OCI-LY7 (cell line): ENCODE data around the gene NR2C2AP. TPM values are rescaled to one million over a fixed set of nuclear protein-coding genes. Genes with fewer than 3 reads are reported as not detected.

ENCODE experiments used
- BruUV-seq: library from RNA; stranded (reverse); fragments of 400-500 nt; replicated peaks from 2 replicates; lab custom pipeline; 2021; lab: Mats Ljungman, UMichigan
- CTCF ChIA-PET: fragments of 300-600 bp; sonication (Branson Sonifier 250); formaldehyde crosslinking; loops from one replicate; lab custom pipeline; 2022; ENCODE audit warnings: antibody characterized with exemption; ENCODE audit not compliant: unreplicated experiment; lab: Charles Lee
- POLR2A ChIA-PET: fragments of 300-600 bp; sonication (Branson Sonifier 250); formaldehyde crosslinking; loops from one replicate; lab custom pipeline; 2022; ENCODE audit warnings: antibody characterized with exemption; lab: Charles Lee
- DNase-seq: peaks from one replicate; pipeline ENCODE4 v3.0.0-alpha.2; 2015; ENCODE audit warnings: low spot score
- H2AFZ ChIP-seq: fragments of 200-600 bp; sonication (generic), shearing (Covaris generic); 2 replicates; pipeline ENCODE4 v1.6.1; 2014; ENCODE audit warnings: mild to moderate bottlenecking, antibody characterized with exemption, low read length, moderate library complexity
- H3K27ac ChIP-seq: fragments of 200-600 bp; sonication (generic); 2 replicates; pipeline ENCODE4 v1.5.1; 2014; ENCODE audit warnings: mixed run types, low read depth, mild to moderate bottlenecking, moderate library complexity, low read length, inconsistent platforms; ENCODE audit not compliant: poor library complexity, severe bottlenecking
- H3K36me3 ChIP-seq: fragments of 200-600 bp; sonication (generic); 2 replicates; pipeline ENCODE4 v1.6.1; 2014; ENCODE audit warnings: mild to moderate bottlenecking, antibody characterized with exemption, low read length, moderate library complexity, mixed read lengths; ENCODE audit not compliant: insufficient read depth
- H3K4me1 ChIP-seq: fragments of 200-600 bp; sonication (generic); 2 replicates; pipeline ENCODE4 v1.5.1; 2014; ENCODE audit warnings: mild to moderate bottlenecking, low read length; ENCODE audit not compliant: insufficient read depth, poor library complexity, severe bottlenecking
- H3K4me2 ChIP-seq: fragments of 200-600 bp; sonication (generic); 2 replicates; pipeline ENCODE4 v1.6.1; 2014; ENCODE audit warnings: mild to moderate bottlenecking, low read length
- H3K4me3 ChIP-seq: fragments of 200-600 bp; sonication (generic); 2 replicates; pipeline ENCODE4 v1.5.1; 2014; ENCODE audit warnings: mild to moderate bottlenecking, low read depth, low read length; ENCODE audit not compliant: poor library complexity, severe bottlenecking
- H3K79me2 ChIP-seq: fragments of 200-600 bp; sonication (generic); 2 replicates; pipeline ENCODE4 v1.6.1; 2016; ENCODE audit warnings: low read depth, mild to moderate bottlenecking, low read length, moderate library complexity, mixed read lengths; ENCODE audit not compliant: insufficient read depth
- H3K9me2 ChIP-seq: fragments of 200-600 bp; sonication (generic); 2 replicates; pipeline ENCODE4 v1.6.1; 2016; ENCODE audit warnings: mild to moderate bottlenecking, low read length, mixed read lengths; ENCODE audit not compliant: insufficient read depth
- H3K9me3 ChIP-seq: fragments of 200-600 bp; sonication (generic); 2 replicates; pipeline ENCODE4 v1.6.1; 2014; ENCODE audit warnings: mild to moderate bottlenecking, mixed run types, low read length, mixed read lengths
- H4K20me1 ChIP-seq: fragments of 200-600 bp; sonication (generic); 2 replicates; pipeline ENCODE4 v1.6.1; 2014; ENCODE audit warnings: mild to moderate bottlenecking, antibody characterized with exemption, low read length, moderate library complexity, mixed read lengths; ENCODE audit not compliant: insufficient read depth
- CTCF ChIP-seq: fragments of 200-600 bp; sonication (generic); conservative IDR thresholded peaks from 2 replicates; pipeline ENCODE4 v1.5.1; 2014; ENCODE audit warnings: mild to moderate bottlenecking, antibody characterized with exemption, low read length, moderate library complexity, mixed read lengths
- EZH2phosphoT487 ChIP-seq: fragments of 200-600 bp; sonication (generic); IDR thresholded peaks from 2 replicates; pipeline ENCODE4 v1.6.1; 2018; ENCODE audit warnings: low read depth, borderline replicate concordance, mild to moderate bottlenecking, mixed run types, antibody characterized with exemption, low read length, moderate library complexity, mixed read lengths
- intact Hi-C: fragments of 100-400 bp; cut with micrococcal nuclease; formaldehyde crosslinking; loops from one replicate; pipeline ENCODE4 v1.10.0; 2022; ENCODE audit not compliant: unreplicated experiment
- total RNA-seq, 2 experiments: library from RNA; depleted of rRNA in 1 of 2; stranded (reverse); fragments of >200 nt in 1 of 2; shearing (Covaris generic) in 1 of 2; gene quantifications; 2 replicates each; pipeline ENCODE4 v1.2.3, GENCODE V29; 2014 to 2022

Gene NR2C2AP
- total RNA-seq, 2 experiments from 2014 or later: 27.3 to 29.7 TPM

GRCh38 chr19:19227217-19227616 is 24.0 kb upstream of the NR2C2AP start:
- Histone ChIP-seq H2AFZ (no peak overlapping the region), H3K4me1 (no peaks in the 10 kb centered on the region), H4K20me1 (no peaks in the 10 kb centered on the region), H3K9me3 (no peaks in the 10 kb centered on the region), H3K9me2 (no peaks in the 10 kb centered on the region), H3K4me2 (no peak overlapping the region), H3K36me3 (no peaks in the 10 kb centered on the region), H3K79me2 (no peaks in the 10 kb centered on the region), H3K27ac (no peak overlapping the region), H3K4me3 (no peak overlapping the region)
- ChIA-PET CTCF (no interaction called here), POLR2A (no interaction called here)
- TF ChIP-seq EZH2phosphoT487 (no peak), CTCF (no peak)
- BruUV-seq: no TSS peak
- no peak for DNase-seq
- intact Hi-C loops: no loop called here

- no peak overlapping the region for H3K4me2 ChIP-seq
- H3K27ac ChIP-seq: no peak overlapping the region
- TF ChIP-seq EZH2phosphoT487 (no peak), CTCF (no peak)
- no peaks in the 10 kb centered on the region for H3K9me2 ChIP-seq
- no peaks in the 10 kb centered on the region for H3K9me3 ChIP-seq
- POLR2A ChIA-PET: no interaction called here
- intact Hi-C loops: no loop called here
- H4K20me1 ChIP-seq: no peaks in the 10 kb centered on the region
- H3K4me3 ChIP-seq: no peak overlapping the region
- no peak for DNase-seq
- BruUV-seq: no TSS peak
- no peaks in the 10 kb centered on the region for H3K36me3 ChIP-seq
- CTCF ChIA-PET: no interaction called here
- no peak overlapping the region for H2AFZ ChIP-seq
- H3K4me1 ChIP-seq: no peaks in the 10 kb centered on the region
- H3K79me2 ChIP-seq: no peaks in the 10 kb centered on the region
Measured at GRCh38 chr19:19226663-19227062, 23.4 kb upstream of the NR2C2AP start.

DNA sequence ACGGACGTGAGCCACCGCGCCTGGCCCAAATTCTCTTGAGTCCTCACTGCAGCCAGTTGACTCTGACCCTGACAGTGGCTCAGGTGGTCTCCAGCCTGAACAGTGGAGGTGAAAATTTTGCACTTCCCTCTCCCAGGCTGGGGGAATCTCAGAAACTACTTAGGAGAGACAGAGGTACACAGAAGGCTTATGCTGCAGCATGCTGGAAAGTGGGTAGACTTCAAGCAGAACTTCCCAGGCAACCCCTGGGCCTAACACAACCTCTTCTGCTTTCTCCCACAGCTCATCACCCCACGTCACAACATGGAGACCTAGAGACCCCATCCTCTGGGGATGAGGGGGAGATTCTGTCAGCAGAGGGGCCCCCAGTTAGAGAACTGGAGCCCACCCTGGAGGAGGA is 23.0 kb upstream of the NR2C2AP start:
- Histone ChIP-seq H3K9me3 (no peaks in the 10 kb centered on the region), H3K79me2 (no peaks in the 10 kb centered on the region), H4K20me1 (no peaks in the 10 kb centered on the region), H3K4me2 (no peak overlapping the region), H3K4me3 (no peak overlapping the region), H3K9me2 (no peaks in the 10 kb centered on the region), H3K27ac (no peak overlapping the region), H3K36me3 (no peaks in the 10 kb centered on the region), H2AFZ (no peak overlapping the region), H3K4me1 (no peaks in the 10 kb centered on the region)
- POLR2A ChIA-PET: interaction anchor here (1.2 kb wide), 1 partner anchor 31 kb away, joined by 3 read pairs; no protein-coding TSS in a partner anchor
- BruUV-seq: no TSS peak
- intact Hi-C loops: no loop called here
- CTCF ChIA-PET: no interaction called here
- TF ChIP-seq EZH2phosphoT487 (no peak), CTCF (no peak)
- no peak for DNase-seq
